ENCODE results near the gene RBM4B.

DNA sequence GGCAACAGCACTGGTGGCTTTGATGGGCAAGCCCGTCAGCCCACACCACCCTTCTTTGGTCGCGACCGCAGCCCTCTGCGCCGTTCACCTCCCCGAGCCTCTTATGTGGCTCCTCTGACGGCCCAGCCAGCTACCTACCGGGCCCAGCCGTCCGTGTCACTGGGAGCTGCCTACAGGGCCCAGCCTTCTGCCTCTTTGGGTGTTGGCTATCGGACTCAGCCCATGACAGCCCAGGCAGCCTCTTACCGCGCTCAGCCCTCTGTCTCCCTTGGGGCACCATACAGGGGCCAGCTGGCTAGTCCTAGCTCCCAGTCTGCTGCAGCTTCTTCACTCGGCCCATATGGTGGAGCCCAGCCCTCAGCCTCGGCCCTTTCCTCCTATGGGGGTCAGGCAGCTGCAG, 53.2 kb downstream of the RBM4B start:
- no peak for TF ChIP-seq EZH2 (optimal IDR thresholded peaks at IDR 0.05; ENCODE audit: low read depth, low read length)
- TF ChIP-seq, protein P1, sequence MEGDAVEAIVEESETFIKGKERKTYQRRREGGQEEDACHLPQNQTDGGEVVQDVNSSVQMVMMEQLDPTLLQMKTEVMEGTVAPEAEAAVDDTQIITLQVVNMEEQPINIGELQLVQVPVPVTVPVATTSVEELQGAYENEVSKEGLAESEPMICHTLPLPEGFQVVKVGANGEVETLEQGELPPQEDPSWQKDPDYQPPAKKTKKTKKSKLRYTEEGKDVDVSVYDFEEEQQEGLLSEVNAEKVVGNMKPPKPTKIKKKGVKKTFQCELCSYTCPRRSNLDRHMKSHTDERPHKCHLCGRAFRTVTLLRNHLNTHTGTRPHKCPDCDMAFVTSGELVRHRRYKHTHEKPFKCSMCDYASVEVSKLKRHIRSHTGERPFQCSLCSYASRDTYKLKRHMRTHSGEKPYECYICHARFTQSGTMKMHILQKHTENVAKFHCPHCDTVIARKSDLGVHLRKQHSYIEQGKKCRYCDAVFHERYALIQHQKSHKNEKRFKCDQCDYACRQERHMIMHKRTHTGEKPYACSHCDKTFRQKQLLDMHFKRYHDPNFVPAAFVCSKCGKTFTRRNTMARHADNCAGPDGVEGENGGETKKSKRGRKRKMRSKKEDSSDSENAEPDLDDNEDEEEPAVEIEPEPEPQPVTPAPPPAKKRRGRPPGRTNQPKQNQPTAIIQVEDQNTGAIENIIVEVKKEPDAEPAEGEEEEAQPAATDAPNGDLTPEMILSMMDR (IDR thresholded peaks at IDR 0.05; ENCODE audit: low read length), result no peak
